Activated T-helper 2 cell treated with anti-CD3 and anti-CD28 coated beads, Interferon-gamma antibody, Interleukin-2, Interleukin-4, amounts not matched to agents 10 μg/mL and 5 μg/mL and 100 μg/mL, durations not matched to agents 14 hours and 24 hours and 36 hours (primary cell): ENCODE results near the gene FAM184A. TPM values are rescaled to one million over a fixed set of nuclear protein-coding genes. Genes with fewer than 3 reads are reported as not detected.

Source experiments
- DNase-seq: peaks from one replicate; pipeline ENCODE4 v3.0.0; 2021; ENCODE audit warnings: low spot score
- H3K27ac Mint-ChIP-seq: one replicate; pipeline ENCODE4 v1.8.0; 2021; ENCODE audit warnings: mixed read lengths
- H3K27me3 Mint-ChIP-seq: one replicate; pipeline ENCODE4 v1.8.0; 2021; ENCODE audit warnings: low read depth, mixed read lengths
- H3K36me3 Mint-ChIP-seq: one replicate; pipeline ENCODE4 v1.8.0; 2021; ENCODE audit warnings: low read depth, mixed read lengths
- H3K4me1 Mint-ChIP-seq: one replicate; pipeline ENCODE4 v1.8.0; 2021; ENCODE audit warnings: low read depth, mixed read lengths
- H3K4me3 Mint-ChIP-seq: one replicate; pipeline ENCODE4 v1.8.0; 2021; ENCODE audit warnings: low read depth, mild to moderate bottlenecking, moderate library complexity, mixed read lengths
- H3K9me3 Mint-ChIP-seq: one replicate; pipeline ENCODE4 v1.8.0; 2021; ENCODE audit warnings: mixed read lengths
- intact Hi-C: fragments of 100-400 bp; cut with micrococcal nuclease; formaldehyde crosslinking; loops from one replicate; pipeline ENCODE4 v1.15.1; 2023
- total RNA-seq: library from RNA; stranded (reverse); gene quantifications from 2 replicates; pipeline ENCODE4 v1.2.3, GENCODE V29; 2022

Gene FAM184A
- total RNA-seq, 1 donor from 2014 or later: 2.6 TPM

DNA sequence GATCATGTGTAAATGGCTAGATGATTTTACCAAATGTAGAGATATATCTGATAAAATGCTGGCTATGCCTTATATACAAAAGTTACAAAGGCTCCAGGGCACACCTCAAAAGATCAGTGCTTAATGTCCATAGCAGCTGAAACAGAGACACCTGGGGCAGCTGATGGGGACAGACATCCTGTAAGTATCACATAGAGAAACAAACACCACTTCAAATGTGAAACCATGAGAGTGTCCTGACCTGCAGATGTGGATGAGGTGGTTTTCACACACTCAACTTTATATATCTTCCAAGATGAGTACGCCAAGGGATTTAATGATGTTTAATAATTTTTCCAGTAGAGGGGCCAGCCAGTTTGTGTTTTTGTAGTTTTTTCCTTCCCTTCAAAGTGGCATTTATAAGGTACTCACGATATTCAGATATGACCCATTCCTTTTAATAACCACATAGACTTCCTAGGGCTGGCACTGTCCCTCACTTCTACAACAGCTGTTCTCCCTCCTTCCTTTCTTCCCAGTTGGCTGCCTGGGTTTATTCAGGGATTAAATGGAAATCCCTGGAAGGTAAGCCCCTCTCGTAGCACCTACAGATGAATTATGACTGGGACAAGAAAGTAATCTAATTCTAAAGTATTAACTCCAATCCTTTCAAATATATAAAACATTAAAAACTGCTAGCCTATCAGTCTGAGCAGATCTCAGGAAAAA lies 93.2 kb downstream of the FAM184A start:
- no peak overlapping the region for H3K27ac Mint-ChIP-seq
- H3K4me1 Mint-ChIP-seq: no peaks in the 10 kb centered on the region
- intact Hi-C loops: no loop called here
- H3K27me3 Mint-ChIP-seq: no peaks in the 10 kb centered on the region
- no peaks in the 10 kb centered on the region for H3K36me3 Mint-ChIP-seq
- H3K9me3 Mint-ChIP-seq: no peaks in the 10 kb centered on the region
- no peak overlapping the region for H3K4me3 Mint-ChIP-seq
- DNase-seq: no peak

- Mint-ChIP-seq H3K27ac (no peak overlapping the region), H3K27me3 (no peaks in the 10 kb centered on the region), H3K9me3 (no peaks in the 10 kb centered on the region), H3K4me3 (no peak overlapping the region), H3K36me3 (no peaks in the 10 kb centered on the region), H3K4me1 (no peaks in the 10 kb centered on the region)
- intact Hi-C loops: no loop called here
- no peak for DNase-seq
Observed at GRCh38 chr6:118984342-118984741, 94.1 kb downstream of the FAM184A start.

GRCh38 chr6:118982575-118982911 lies 95.9 kb downstream of the FAM184A start:
- Mint-ChIP-seq H3K27me3 (no peaks in the 10 kb centered on the region), H3K36me3 (no peaks in the 10 kb centered on the region), H3K4me3 (no peak overlapping the region), H3K27ac (no peak overlapping the region), H3K4me1 (no peaks in the 10 kb centered on the region), H3K9me3 (no peaks in the 10 kb centered on the region)
- no peak for DNase-seq
- intact Hi-C loops: no loop called here

GRCh38 chr6:118981884-118982574 lies 96.4 kb downstream of the FAM184A start:
- no peak for DNase-seq
- no peak overlapping the region for H3K27ac Mint-ChIP-seq
- no peaks in the 10 kb centered on the region for H3K9me3 Mint-ChIP-seq
- intact Hi-C loops: no loop called here
- no peak overlapping the region for H3K4me3 Mint-ChIP-seq
- no peaks in the 10 kb centered on the region for H3K27me3 Mint-ChIP-seq
- no peaks in the 10 kb centered on the region for H3K36me3 Mint-ChIP-seq
- no peaks in the 10 kb centered on the region for H3K4me1 Mint-ChIP-seq

DNA sequence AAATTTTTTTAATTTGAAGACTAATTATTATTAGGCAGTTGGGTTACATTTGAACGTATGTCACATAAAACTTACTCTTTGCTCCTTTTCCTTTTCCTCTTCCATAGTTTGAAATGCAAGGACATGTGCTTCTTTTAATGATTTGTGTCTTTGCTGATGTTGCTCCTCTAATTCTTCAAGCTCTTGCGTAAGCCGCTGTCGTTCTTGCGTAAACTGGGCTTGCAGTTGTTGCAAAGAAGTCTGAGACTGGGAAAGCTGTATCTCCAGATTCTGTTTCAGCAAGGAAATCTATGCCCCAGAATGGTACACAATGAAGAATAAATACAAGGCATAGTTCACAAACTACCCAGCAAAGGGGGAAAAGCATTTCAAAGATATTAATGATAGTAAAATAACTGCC lies 98.4 kb downstream of the FAM184A start:
- no peaks in the 10 kb centered on the region for H3K9me3 Mint-ChIP-seq
- H3K27ac Mint-ChIP-seq: no peak overlapping the region
- H3K4me3 Mint-ChIP-seq: no peak overlapping the region
- H3K27me3 Mint-ChIP-seq: no peaks in the 10 kb centered on the region
- intact Hi-C loops: no loop called here
- no peaks in the 10 kb centered on the region for H3K36me3 Mint-ChIP-seq
- no peaks in the 10 kb centered on the region for H3K4me1 Mint-ChIP-seq
- DNase-seq: no peak

GRCh38 chr6:118974790-118975189 lies 103.7 kb downstream of the FAM184A start:
- intact Hi-C loops: no loop called here

GRCh38 chr6:118971682-118972081 lies 106.8 kb downstream of the FAM184A start:
- intact Hi-C loops: no loop called here
- H3K27me3 Mint-ChIP-seq: no peaks in the 10 kb centered on the region
- H3K27ac Mint-ChIP-seq: no peak overlapping the region

More at GRCh38 chr6:118974790-118975189, 103.7 kb downstream of the FAM184A start:
- H3K27me3 Mint-ChIP-seq: no peaks in the 10 kb centered on the region
- no peaks in the 10 kb centered on the region for H3K9me3 Mint-ChIP-seq
- DNase-seq: no peak
- no peak overlapping the region for H3K4me3 Mint-ChIP-seq
- H3K4me1 Mint-ChIP-seq: no peaks in the 10 kb centered on the region
- H3K36me3 Mint-ChIP-seq: no peaks in the 10 kb centered on the region
- H3K27ac Mint-ChIP-seq: no peak overlapping the region

DNA sequence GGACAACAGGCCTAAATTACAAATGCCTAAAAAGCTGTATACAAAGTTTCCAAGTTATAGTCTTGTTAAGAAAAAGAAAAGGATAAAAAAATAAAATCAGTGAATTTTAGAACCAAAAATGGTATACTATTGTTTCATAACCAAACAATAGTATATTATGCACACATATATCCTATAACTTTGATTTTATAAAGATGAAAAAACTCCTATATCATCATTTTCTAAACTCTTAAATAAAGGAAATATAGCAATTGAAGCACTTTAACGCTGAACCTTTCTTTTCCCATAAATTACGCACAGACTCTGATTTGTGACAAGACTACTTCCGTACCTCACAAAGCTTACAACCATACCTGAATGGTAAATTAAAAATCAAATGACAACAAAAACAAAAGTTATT lies 107.6 kb downstream of the FAM184A start:
- DNase-seq: no peak

More at GRCh38 chr6:118971682-118972081, 106.8 kb downstream of the FAM184A start:
- no peaks in the 10 kb centered on the region for H3K9me3 Mint-ChIP-seq
- H3K4me3 Mint-ChIP-seq: no peak overlapping the region
- no peaks in the 10 kb centered on the region for H3K36me3 Mint-ChIP-seq
- H3K4me1 Mint-ChIP-seq: no peaks in the 10 kb centered on the region
- no peak for DNase-seq

GRCh38 chr6:118968416-118968815 lies 110.0 kb downstream of the FAM184A start:
- H3K9me3 Mint-ChIP-seq: no peaks in the 10 kb centered on the region
- H3K27me3 Mint-ChIP-seq: no peaks in the 10 kb centered on the region
- H3K27ac Mint-ChIP-seq: no peak overlapping the region
- intact Hi-C loops: loop anchor here (1.0 kb wide), 1 partner anchor 142 kb away; no protein-coding TSS in a partner anchor
- no peaks in the 10 kb centered on the region for H3K36me3 Mint-ChIP-seq
- H3K4me1 Mint-ChIP-seq: no peaks in the 10 kb centered on the region
- DNase-seq: no peak
- no peak overlapping the region for H3K4me3 Mint-ChIP-seq

More for the DNA sequence above, 107.6 kb downstream of the FAM184A start:
- H3K4me1 Mint-ChIP-seq: no peaks in the 10 kb centered on the region
- H3K4me3 Mint-ChIP-seq: no peak overlapping the region
- H3K36me3 Mint-ChIP-seq: no peaks in the 10 kb centered on the region
- H3K27ac Mint-ChIP-seq: no peak overlapping the region
- intact Hi-C loops: no loop called here
- H3K9me3 Mint-ChIP-seq: no peaks in the 10 kb centered on the region
- H3K27me3 Mint-ChIP-seq: no peaks in the 10 kb centered on the region

DNA sequence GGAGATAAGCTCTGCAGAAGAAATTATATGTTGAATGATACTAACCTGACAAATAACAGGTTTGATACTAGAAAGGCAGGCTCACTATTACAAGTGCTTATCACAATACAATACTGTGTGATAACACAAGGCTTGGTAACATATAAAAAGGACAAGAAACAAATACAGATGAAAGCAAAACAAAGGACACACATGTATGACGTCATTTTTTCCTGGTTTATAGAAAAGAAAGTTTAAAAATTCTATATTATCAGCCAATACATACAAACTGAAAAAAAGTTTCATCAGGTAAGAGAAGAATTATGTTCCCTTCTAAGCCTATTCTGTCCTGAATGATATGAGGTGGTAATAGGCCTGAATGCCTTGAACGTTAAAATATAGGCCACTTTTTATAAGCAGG lies 111.2 kb downstream of the FAM184A start:
- DNase-seq: no peak
- Mint-ChIP-seq H3K36me3 (no peaks in the 10 kb centered on the region), H3K27me3 (no peaks in the 10 kb centered on the region), H3K4me3 (no peak overlapping the region), H3K4me1 (no peaks in the 10 kb centered on the region), H3K9me3 (no peaks in the 10 kb centered on the region), H3K27ac (no peak overlapping the region)
- intact Hi-C loops: no loop called here

DNA sequence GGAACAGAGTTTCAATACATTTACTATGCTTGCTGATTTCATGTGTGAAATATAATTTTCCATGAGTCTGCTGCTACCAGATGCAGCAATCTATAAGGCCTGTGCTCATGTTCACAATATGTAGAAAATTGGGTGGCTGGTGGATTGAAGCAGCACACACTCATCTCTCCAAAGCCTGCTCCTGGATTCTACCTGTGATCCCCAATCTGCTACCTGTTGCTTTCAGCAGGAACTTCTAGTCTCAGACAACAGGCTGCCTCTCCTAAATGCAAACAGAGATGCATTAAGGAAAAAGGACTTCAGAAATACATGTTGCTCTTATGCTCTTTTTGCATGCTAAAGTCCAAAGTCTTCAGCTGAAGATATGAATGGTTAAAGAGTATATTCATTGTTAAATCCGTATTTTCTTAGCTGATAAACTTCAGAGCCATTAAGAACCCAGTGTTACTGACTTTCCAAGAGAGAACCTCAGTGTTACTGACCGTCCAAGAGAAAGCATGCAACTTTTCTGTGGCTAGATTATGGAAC lies 112.6 kb downstream of the FAM184A start:
- DNase-seq: no peak
- H3K27me3 Mint-ChIP-seq: no peaks in the 10 kb centered on the region
- no peak overlapping the region for H3K27ac Mint-ChIP-seq
- H3K9me3 Mint-ChIP-seq: no peaks in the 10 kb centered on the region
- intact Hi-C loops: no loop called here
- H3K4me3 Mint-ChIP-seq: no peak overlapping the region
- H3K4me1 Mint-ChIP-seq: no peaks in the 10 kb centered on the region
- H3K36me3 Mint-ChIP-seq: no peaks in the 10 kb centered on the region

GRCh38 chr6:118965371-118965770 lies 113.1 kb downstream of the FAM184A start:
- DNase-seq: no peak
- Mint-ChIP-seq H3K27ac (no peak overlapping the region), H3K9me3 (no peaks in the 10 kb centered on the region), H3K27me3 (no peaks in the 10 kb centered on the region), H3K4me3 (no peak overlapping the region), H3K4me1 (no peaks in the 10 kb centered on the region), H3K36me3 (no peaks in the 10 kb centered on the region)
- intact Hi-C loops: no loop called here

DNA sequence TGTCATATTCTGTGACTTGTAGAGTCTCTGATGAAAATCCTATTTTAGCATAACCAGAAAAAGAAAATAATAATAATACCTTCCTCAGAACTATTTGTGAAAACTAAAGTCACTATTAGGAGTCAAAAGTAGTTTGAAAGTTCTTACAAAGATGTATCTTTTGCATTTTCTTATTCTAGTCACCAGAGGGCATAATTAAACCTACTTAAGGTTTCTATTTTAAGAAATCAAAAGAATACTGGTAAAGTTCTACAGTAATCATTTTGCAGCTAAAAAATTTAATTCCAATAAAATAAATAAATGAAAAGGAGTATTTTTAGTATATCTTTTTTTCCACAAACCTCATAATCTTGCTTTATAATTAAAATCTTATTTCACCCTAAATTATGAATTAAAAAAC lies 115.5 kb downstream of the FAM184A start:
- H3K27ac Mint-ChIP-seq: no peak overlapping the region
- peaks cover 7% of the 10 kb centered on the region for H3K4me1 Mint-ChIP-seq
- no peak for DNase-seq
- intact Hi-C loops: loop anchor here (1.0 kb wide), 1 partner anchor 147 kb away; no protein-coding TSS in a partner anchor
- H3K27me3 Mint-ChIP-seq: no peaks in the 10 kb centered on the region
- H3K9me3 Mint-ChIP-seq: no peaks in the 10 kb centered on the region
- no peaks in the 10 kb centered on the region for H3K36me3 Mint-ChIP-seq
- no peak overlapping the region for H3K4me3 Mint-ChIP-seq
